ENCODE results near the gene SLC25A17. TPM values are rescaled to one million over a fixed set of nuclear protein-coding genes. Genes with fewer than 3 reads are reported as not detected.
"Not testable (repeated sequence)": the region's sequence is repeated elsewhere in the genome, so short reads cannot be mapped to it uniquely, and the experiment has no call there.

The SLC25A17 gene
- total RNA-seq, 2 experiments from 2014 or later, result 17.1 to 17.5 TPM

DNA sequence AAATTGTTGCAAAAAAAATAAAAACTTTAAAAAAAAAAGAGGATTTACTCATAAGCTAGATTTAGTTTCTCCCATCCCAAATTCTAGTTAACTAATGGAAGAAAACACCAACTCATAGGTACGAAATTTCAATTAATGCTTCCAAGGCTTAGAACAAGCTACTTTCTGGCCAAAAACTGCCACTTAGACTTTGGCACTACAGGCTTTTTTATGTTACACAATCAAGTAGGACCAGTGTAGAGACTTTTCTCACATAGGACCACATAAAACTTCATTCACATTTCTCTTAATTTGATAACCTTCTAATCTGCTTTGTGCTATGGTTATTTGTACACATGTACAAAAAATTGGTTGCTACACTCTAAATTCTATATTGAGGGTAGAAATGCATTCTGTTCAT, 34.2 kb upstream of the SLC25A17 start:
- H3K36me3 Mint-ChIP-seq (ENCODE audit: low read depth), result peaks cover 19% of the 10 kb centered on the region
- DNase-seq, result no peak
- no peaks in the 10 kb centered on the region for H3K27me3 Mint-ChIP-seq
- H3K27ac Mint-ChIP-seq, result no peak overlapping the region
- H3K4me3 Mint-ChIP-seq, result no peak overlapping the region
- CTCF ChIA-PET, result no interaction called here
- POLR2A ChIA-PET, result interaction anchor here (0.6 kb wide), 2 partner anchors 16 to 29 kb away, joined by 3 to 4 read pairs; no protein-coding TSS in a partner anchor
- H3K4me1 Mint-ChIP-seq, result peaks cover 46% of the 10 kb centered on the region
- H3K9me3 Mint-ChIP-seq, result no peaks in the 10 kb centered on the region

DNA sequence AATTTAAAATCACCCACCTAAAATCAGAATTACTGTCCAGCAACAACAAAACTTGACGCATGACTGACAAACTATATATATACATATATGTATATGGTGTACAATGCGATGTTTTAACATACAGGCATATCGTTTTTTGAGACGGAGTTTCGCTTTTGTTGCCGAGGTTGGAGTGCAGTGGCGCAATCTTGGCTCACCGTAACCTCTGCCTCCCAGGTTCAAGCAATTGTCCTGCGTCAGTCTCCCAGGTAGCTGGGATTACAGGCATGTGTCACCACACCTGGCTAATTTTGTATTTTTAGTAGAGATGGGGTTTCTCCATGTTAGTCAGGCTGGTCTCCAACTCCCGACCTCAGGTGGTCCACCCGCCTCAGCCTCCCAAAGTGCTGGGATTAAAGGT, 26.7 kb upstream of the SLC25A17 start:
- H3K27me3 Mint-ChIP-seq, DNase-seq, POLR2A ChIA-PET, H3K4me1 Mint-ChIP-seq, CTCF ChIA-PET, H3K9me3 Mint-ChIP-seq, H3K27ac Mint-ChIP-seq, H3K4me3 Mint-ChIP-seq: not testable (repeated sequence)
- H3K36me3 Mint-ChIP-seq (ENCODE audit: low read depth), result peaks cover 56% of the 10 kb centered on the region

DNA sequence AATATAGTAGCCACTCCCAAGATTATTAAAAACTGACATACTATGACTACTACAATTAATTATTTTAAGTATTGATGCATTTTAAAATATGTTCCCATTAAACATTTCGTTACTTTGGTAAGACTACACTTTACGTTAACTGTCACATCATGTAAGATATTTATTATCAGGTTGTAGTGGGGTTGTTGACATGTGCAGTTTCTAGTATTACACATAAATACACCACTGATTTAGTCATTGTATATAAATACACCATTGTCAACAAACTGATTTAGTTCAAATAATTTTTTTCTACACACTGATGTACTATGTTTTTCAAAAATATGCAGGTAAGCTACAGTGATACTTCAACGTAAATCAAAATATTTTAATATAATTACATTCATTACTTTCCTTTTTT, 25.8 kb upstream of the SLC25A17 start:
- Mint-ChIP-seq H3K36me3 (ENCODE audit: low read depth) (peaks cover 60% of the 10 kb centered on the region), H3K27me3 (no peaks in the 10 kb centered on the region), H3K27ac (no peak overlapping the region), H3K4me3 (no peak overlapping the region), H3K9me3 (no peaks in the 10 kb centered on the region), H3K4me1 (peaks cover 6% of the 10 kb centered on the region)
- DNase-seq, result no peak
- CTCF ChIA-PET, result no interaction called here
- POLR2A ChIA-PET, result no interaction called here

DNA sequence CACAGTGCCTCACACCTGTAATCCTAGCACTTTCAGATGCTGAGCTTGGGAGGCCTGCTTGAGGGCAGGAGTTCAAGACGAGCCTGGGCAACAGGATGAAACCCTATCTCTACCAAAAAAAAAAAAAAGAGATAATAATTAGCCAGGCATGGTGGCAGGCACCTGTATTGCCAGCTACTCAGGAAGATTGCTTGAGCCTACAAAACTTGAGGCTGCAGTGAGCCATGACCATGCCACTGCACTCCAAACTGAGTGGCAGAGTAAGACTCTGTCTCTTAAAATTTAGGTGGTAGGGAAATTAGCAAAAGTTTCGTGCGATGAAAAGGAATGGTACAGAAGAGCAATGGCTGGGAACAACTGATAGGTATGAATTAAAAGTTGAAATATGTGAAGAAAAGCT, 19.3 kb upstream of the SLC25A17 start:
- CTCF ChIA-PET, result interaction anchor here (0.6 to 2.2 kb wide), 2 partner anchors 84 to 156 kb away, joined by 3 to 7 read pairs; no protein-coding TSS in a partner anchor
- POLR2A ChIA-PET, result interaction anchor here (0.7 kb wide), 1 partner anchor 37 kb away, joined by 3 read pairs; no protein-coding TSS in a partner anchor
- DNase-seq, result no peak
- Mint-ChIP-seq H3K36me3 (ENCODE audit: low read depth) (peaks cover 58% of the 10 kb centered on the region), H3K4me1 (peaks cover 13% of the 10 kb centered on the region), H3K27me3 (no peaks in the 10 kb centered on the region), H3K4me3 (no peak overlapping the region), H3K27ac (no peak overlapping the region), H3K9me3 (no peaks in the 10 kb centered on the region)

DNA sequence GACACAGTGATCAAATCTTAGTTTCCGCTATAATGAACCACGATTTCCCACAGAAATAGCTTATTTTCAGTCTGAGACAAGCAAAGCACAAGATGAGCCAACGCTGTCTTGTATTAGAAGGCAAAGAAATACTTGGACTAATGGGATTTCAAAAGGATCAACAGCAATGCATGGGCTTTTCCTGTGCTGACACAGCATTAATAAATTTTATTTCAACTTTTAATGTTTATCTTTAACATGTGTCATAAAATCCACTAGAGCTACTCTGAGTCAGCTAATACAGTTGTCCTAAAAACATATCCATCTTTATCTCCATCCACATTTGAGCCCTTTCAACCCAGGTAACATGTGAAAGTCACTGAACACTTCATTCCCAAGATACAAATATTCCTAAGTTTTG, 15.5 kb upstream of the SLC25A17 start:
- Mint-ChIP-seq H3K4me3 (no peak overlapping the region), H3K27me3 (no peaks in the 10 kb centered on the region), H3K27ac (no peak overlapping the region), H3K36me3 (ENCODE audit: low read depth) (peaks cover 53% of the 10 kb centered on the region), H3K9me3 (no peaks in the 10 kb centered on the region), H3K4me1 (peaks cover 13% of the 10 kb centered on the region)
- no peak for DNase-seq
- CTCF ChIA-PET, result interaction anchor here (0.6 kb wide), 1 partner anchor 93 kb away, joined by 3 read pairs; no protein-coding TSS in a partner anchor
- POLR2A ChIA-PET, result no interaction called here

DNA sequence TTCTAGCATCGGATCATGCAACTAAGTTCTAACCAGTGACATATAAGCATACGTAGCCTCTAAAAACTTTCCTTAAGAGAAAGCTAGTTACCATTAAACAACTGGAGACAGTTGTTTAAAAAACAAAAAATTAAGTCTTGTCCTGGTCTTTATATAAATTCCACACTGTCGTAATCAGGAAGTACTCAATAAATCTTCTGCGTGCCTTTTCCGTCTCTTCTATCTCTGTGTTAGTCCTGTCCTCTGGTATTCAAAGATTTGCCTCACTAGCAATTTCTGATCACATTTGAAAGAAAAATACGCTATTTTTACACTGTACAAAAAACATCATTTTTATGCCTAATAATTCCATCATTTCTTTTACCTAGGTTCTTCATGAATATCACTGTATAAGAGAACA, 10.0 kb upstream of the SLC25A17 start:
- DNase-seq, result no peak
- H3K9me3 Mint-ChIP-seq, result no peaks in the 10 kb centered on the region
- CTCF ChIA-PET, result no interaction called here
- H3K4me1 Mint-ChIP-seq, result no peaks in the 10 kb centered on the region
- POLR2A ChIA-PET, result interaction anchor here (1.0 kb wide), 1 partner anchor 9 kb away, joined by 4 read pairs; the partner anchor contains the start of gene SLC25A17
- H3K27ac Mint-ChIP-seq, result no peak overlapping the region
- H3K27me3 Mint-ChIP-seq, result no peaks in the 10 kb centered on the region
- peaks cover 44% of the 10 kb centered on the region for H3K36me3 Mint-ChIP-seq (ENCODE audit: low read depth)
- no peak overlapping the region for H3K4me3 Mint-ChIP-seq

DNA sequence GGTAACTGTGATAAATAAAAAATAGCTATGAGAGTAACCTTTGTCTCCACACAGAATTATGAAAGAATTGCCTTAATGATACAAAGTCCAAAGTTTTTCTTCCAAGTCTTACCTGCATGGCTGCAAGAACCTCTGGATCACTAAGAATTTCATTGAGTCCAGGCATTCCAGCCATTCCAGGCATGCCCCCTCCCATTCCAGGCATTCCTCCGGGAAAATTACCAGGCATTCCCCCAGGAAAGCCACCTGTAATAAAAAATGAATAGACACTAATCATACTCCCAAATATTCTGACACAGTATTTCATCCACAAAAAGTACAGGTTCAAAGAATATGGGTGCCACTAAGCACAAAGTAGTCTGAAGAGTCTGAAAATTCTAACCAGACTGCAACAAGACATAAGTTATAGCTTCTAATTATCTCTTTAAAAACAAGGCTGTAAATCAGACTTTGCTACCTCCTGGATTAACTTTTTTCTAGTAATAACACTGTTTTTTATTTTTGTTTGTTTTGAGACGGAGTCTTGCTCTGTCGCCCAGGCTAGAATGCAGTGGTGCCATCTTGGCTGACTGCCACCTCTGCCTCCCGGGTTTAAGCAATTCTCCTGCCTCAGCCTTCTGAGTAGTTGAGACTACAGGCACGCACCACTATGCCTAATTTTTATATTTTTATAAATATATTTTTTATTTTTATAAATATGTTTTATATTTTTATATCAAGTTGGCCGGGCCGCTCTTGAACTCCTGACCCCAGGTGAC, 8.0 kb upstream of the SLC25A17 start:
- Mint-ChIP-seq H3K4me1 (no peaks in the 10 kb centered on the region), H3K27ac (no peak overlapping the region), H3K27me3 (no peaks in the 10 kb centered on the region), H3K36me3 (ENCODE audit: low read depth) (peaks cover 31% of the 10 kb centered on the region), H3K9me3 (no peaks in the 10 kb centered on the region), H3K4me3 (no peak overlapping the region)
- no peak for DNase-seq
- ChIA-PET POLR2A (no interaction called here), CTCF (no interaction called here)

DNA sequence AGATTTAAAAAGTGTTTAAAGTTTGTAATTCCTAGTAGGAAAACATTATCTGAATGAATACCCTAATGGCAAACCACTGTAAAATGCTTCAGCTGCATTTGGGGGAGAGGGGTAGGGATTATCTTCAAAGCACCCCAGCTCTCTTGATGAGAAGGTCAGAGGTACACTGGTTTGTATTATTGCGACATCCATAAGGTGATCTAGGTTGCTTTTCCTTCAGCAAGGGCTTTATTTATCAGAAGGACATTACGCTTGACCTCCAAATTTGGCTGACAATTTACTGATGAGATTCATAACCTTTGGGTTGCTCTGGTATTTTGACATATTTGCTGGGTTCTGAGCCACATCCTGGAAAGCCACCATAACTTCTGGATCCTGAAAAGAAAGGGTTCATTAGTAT, 7.1 kb upstream of the SLC25A17 start:
- H3K27me3 Mint-ChIP-seq, CTCF ChIA-PET, H3K9me3 Mint-ChIP-seq, H3K4me1 Mint-ChIP-seq, DNase-seq, POLR2A ChIA-PET, H3K4me3 Mint-ChIP-seq, H3K27ac Mint-ChIP-seq: not testable (repeated sequence)
- peaks cover 29% of the 10 kb centered on the region for H3K36me3 Mint-ChIP-seq (ENCODE audit: low read depth)

DNA sequence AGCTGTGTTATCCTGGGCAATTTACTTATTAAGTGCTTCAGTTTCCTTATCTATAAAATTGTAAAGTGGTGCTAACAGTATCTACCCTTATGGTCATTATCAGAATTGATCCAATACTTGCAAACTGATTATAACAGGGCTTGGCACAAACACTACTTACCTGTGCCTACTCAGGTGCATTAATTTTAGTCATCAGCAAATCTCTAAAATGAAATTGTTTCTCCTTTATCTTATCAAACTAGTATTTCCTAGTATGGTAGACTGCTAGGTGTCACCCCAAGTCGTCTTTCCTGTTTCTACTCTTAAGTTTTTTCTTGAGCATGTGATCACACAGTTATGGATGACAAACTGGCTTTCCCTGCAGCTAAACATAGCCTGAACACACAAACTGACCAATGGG, 4.3 kb upstream of the SLC25A17 start:
- ChIA-PET POLR2A (interaction anchor here (1.3 to 1.4 kb wide), 2 partner anchors 13 to 33 kb away, joined by 4 read pairs; partner anchors contain the start of gene ST13), CTCF (interaction anchor here (1.0 to 1.3 kb wide), 2 partner anchors 72 to 76 kb away, joined by 3 to 5 read pairs; no protein-coding TSS in a partner anchor)
- Mint-ChIP-seq H3K4me1 (peaks cover 11% of the 10 kb centered on the region), H3K27me3 (no peaks in the 10 kb centered on the region), H3K36me3 (ENCODE audit: low read depth) (peaks cover 17% of the 10 kb centered on the region), H3K9me3 (no peaks in the 10 kb centered on the region), H3K27ac (no peak overlapping the region), H3K4me3 (no peak overlapping the region)
- DNase-seq, result no peak

DNA sequence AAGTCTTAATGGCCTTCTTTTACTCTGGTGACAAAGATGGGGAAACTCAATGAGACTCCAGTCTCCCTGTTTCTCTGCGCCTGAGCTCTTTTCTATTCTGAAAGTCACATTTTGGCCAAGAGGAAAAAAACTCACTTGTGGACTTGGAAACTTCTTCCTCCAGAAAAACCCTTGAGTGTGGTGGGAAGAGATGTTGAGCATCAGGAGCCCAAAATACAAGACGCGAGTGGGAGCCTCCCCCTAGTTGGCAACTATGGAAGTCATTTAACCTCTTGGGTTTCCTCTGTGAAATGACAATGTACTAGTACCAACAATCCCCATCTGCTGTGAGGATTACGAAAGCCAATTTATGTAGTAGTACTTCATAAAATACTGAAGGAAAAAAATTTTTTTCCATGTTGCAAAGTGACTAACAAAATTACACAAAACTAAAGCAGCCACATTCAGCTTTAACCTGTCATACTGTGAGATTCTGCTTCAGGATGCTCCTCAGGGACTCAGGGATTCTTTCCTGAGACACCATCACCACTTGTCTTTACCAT, 524 bp upstream of the SLC25A17 start:
- Mint-ChIP-seq H3K9me3 (no peaks in the 10 kb centered on the region), H3K27ac (peak overlapping the region; percentile 34), H3K4me3 (peak overlapping the region; percentile 91), H3K4me1 (peaks cover 32% of the 10 kb centered on the region), H3K27me3 (no peaks in the 10 kb centered on the region), H3K36me3 (ENCODE audit: low read depth) (peaks cover 15% of the 10 kb centered on the region)
- CTCF ChIA-PET, result interaction anchor here (0.6 to 3.8 kb wide), 6 partner anchors 12 to 909 kb away, joined by 3 to 22 read pairs (median 6); partner anchors contain the start of gene DNAJB7
- POLR2A ChIA-PET, result interaction anchor here (0.6 to 4.9 kb wide), 6 partner anchors 9 to 137 kb away, joined by 3 to 31 read pairs (median 4); partner anchors contain the start of genes ST13 and XPNPEP3
- DNase-seq, result no peak

DNA sequence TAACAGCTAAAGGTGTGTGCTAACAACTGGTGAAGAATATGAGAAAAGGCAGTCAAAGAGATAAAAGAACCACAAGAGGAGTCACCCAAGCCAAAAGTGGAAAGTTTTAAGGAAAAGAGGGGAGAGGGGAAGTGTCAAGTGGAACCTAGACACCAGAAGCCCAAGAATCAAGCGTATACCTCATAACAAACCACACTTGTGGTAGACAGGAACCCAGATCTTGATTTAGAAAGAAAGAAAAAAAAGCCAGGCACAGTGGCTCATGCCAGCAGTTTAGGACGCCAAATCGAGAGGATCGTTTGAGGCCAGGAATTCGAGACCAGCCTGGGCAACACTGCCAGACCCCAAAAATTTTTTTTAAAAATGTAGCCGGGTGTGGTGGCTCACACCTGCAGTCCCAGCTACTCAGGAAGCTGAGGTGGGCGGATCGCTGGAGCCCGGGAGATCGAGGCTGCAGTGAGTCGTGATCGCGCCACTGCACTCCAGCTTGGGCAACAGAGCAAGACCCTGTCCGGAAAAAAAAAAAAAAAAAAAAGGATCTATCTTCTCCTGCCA, 877 bp downstream of the SLC25A17 start:
- Mint-ChIP-seq H3K27ac (peak overlapping the region; percentile 88), H3K9me3 (no peaks in the 10 kb centered on the region), H3K36me3 (ENCODE audit: low read depth) (peaks cover 21% of the 10 kb centered on the region), H3K27me3 (no peaks in the 10 kb centered on the region), H3K4me1 (peaks cover 32% of the 10 kb centered on the region), H3K4me3 (peak overlapping the region; percentile 91)
- DNase-seq, result no peak
- ChIA-PET CTCF (interaction anchor here (0.7 to 3.8 kb wide), 9 partner anchors 13 to 142 kb away, joined by 3 to 22 read pairs (median 4); partner anchors contain the start of genes ST13 and XPNPEP3), POLR2A (interaction anchor here (1.0 to 4.9 kb wide), 7 partner anchors 38 to 355 kb away, joined by 3 to 31 read pairs (median 4); partner anchors contain the start of genes ST13 and XPNPEP3)

DNA sequence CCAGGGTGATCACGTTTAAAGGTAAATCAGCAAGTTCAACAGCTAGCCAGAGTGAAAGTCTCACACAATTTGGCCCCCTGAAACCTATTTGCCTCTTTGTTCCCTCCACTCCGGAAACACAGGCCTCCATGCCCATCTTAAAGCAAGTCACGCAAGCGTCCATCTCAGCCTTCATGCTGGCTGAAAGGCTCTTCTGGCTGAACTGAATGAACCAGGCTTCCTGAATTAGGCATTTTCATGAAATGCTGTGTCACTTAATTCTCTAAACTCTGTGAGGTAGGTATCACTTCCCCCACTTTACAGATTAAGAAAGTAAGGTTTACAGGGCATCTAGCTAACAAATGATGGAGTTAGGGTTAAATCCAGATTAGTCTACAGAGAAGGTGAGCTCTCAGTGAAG, 1.4 kb downstream of the SLC25A17 start:
- Mint-ChIP-seq H3K27ac (peak overlapping the region; percentile 88), H3K36me3 (ENCODE audit: low read depth) (peaks cover 21% of the 10 kb centered on the region), H3K4me1 (peaks cover 32% of the 10 kb centered on the region), H3K27me3 (no peaks in the 10 kb centered on the region), H3K9me3 (no peaks in the 10 kb centered on the region), H3K4me3 (peak overlapping the region; percentile 91)
- DNase-seq, result no peak
- ChIA-PET CTCF (interaction anchor here (0.9 to 3.3 kb wide), 4 partner anchors 18 to 134 kb away, joined by 3 to 22 read pairs (median 4); partner anchors contain the start of genes ST13 and XPNPEP3), POLR2A (interaction anchor here (1.3 to 4.9 kb wide), 6 partner anchors 38 to 284 kb away, joined by 3 to 31 read pairs (median 4); partner anchors contain the start of genes ST13 and XPNPEP3)

DNA sequence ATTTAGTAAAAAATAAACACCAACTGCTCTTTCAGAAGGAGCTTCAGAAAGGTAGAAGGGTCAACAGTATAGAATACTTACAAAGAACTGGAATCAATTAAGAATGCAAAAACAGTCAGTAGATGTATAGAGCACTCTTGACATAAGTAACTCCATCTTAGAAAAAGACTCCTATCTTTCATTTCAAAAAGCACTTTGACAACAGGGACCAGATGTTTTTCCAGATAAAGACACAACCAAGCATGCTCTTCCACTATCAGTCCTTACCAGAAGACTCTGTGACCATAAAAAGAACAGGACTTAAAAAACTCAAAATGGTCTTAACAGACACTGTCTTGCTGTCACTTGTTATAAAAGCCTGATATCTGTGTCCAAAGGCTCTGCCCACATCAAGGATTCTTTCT, 5.2 kb downstream of the SLC25A17 start:
- H3K4me1 Mint-ChIP-seq, result peaks cover 28% of the 10 kb centered on the region
- POLR2A ChIA-PET, result no interaction called here
- H3K9me3 Mint-ChIP-seq, result no peaks in the 10 kb centered on the region
- H3K27ac Mint-ChIP-seq, result no peak overlapping the region
- H3K4me3 Mint-ChIP-seq, result no peak overlapping the region
- H3K27me3 Mint-ChIP-seq, result no peaks in the 10 kb centered on the region
- peaks cover 26% of the 10 kb centered on the region for H3K36me3 Mint-ChIP-seq (ENCODE audit: low read depth)
- no peak for DNase-seq
- CTCF ChIA-PET, result interaction anchor here (1.3 kb wide), 1 partner anchor 85 kb away, joined by 4 read pairs; no protein-coding TSS in a partner anchor
